HL-60 (cell line): ENCODE measurements around the gene PTPRN2.

Experiments
- DNase-seq, 2 experiments: peaks; one replicate each; pipeline ENCODE4 v3.0.0-alpha.2; 2010 to 2020; ENCODE audit warnings: low read depth in 1 of 2, low spot score in 1 of 2
- H3K27ac ChIP-seq: fragments of 250-450 bp; sonication (Bioruptor Pico); replicated peaks from 2 replicates; pipeline ENCODE4 v1.5.1; 2020; ENCODE audit warnings: mild to moderate bottlenecking, moderate library complexity
- H3K27me3 ChIP-seq: fragments of 250-450 bp; sonication (Bioruptor Pico); 2 replicates; pipeline ENCODE4 v1.5.1; 2021; ENCODE audit warnings: mild to moderate bottlenecking, moderate library complexity; ENCODE audit not compliant: insufficient read depth, poor library complexity, severe bottlenecking
- H3K4me3 ChIP-seq: replicated peaks from 2 replicates; pipeline ENCODE4 v1.5.1; 2011; ENCODE audit warnings: mild to moderate bottlenecking, control low read depth, low read length; ENCODE audit not compliant: insufficient read depth
- GABPA ChIP-seq: IDR thresholded peaks from 2 replicates; pipeline ENCODE4 v1.6.1; 2012; ENCODE audit warnings: low read depth
- POLR2AphosphoS5 ChIP-seq: IDR thresholded peaks from 2 replicates; pipeline ENCODE4 v1.6.1; 2012; ENCODE audit warnings: low read depth
- SPI1 ChIP-seq: IDR thresholded peaks from 2 replicates; pipeline ENCODE4 v1.6.1; 2012; ENCODE audit warnings: low read depth, mild to moderate bottlenecking, borderline replicate concordance
- TF ChIP-seq, protein P1 (sequence below): IDR thresholded peaks from 2 replicates; pipeline ENCODE4 v1.6.1; 2012; ENCODE audit warnings: low read depth; ENCODE audit not compliant: insufficient replicate concordance
- TF ChIP-seq, protein P2 (sequence below): IDR thresholded peaks from one replicate; pipeline ENCODE4 v1.5.1; 2011; ENCODE audit warnings: low read length, control low read depth, inconsistent platforms; ENCODE audit not compliant: insufficient read depth

PTPRN2 gene

DNA sequence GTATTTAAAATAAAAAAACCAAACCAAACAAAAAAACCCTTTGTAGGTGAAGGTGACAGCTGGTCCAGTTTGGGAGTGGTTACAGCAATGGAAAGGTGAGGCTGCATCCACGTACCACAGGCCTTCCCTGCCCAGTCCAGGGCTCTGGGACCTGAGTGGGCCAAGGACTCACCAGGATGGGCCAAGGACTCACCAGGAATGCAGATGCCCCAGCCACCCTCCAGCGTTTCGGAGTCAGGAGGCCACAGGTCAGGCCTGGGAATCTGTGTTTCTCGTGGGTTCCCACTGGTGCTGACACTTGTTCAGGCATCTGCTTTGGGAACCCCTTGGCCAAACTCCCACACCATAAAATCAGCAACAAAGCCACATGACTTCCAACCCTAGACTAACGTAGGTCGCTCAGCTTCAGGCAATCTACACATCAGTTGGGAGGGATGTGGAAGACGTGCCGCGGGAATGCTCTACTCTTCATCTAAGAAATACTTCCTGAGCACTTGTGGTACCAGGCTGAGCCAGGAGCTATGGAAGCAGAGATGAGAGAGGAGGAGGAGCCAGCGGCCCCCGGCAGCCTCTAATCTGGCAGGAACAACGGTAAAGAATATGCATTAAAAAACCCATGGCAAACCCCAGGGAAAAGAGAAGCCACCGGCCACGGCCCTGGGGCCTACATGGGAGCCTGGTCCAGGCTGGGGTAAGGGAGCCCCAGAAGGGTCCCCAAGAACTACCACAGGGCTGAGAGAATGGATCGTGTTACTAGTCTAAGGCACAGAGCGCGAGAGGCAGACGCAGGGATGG is 473.4 kb downstream of the PTPRN2 start:
- H3K27me3 ChIP-seq: no peaks in the 10 kb centered on the region
- no peak overlapping the region for H3K4me3 ChIP-seq
- no peak overlapping the region for H3K27ac ChIP-seq
- no peak for DNase-seq
- TF ChIP-seq GABPA (no peak), SPI1 (no peak), POLR2AphosphoS5 (no peak)
- TF ChIP-seq, protein P1, sequence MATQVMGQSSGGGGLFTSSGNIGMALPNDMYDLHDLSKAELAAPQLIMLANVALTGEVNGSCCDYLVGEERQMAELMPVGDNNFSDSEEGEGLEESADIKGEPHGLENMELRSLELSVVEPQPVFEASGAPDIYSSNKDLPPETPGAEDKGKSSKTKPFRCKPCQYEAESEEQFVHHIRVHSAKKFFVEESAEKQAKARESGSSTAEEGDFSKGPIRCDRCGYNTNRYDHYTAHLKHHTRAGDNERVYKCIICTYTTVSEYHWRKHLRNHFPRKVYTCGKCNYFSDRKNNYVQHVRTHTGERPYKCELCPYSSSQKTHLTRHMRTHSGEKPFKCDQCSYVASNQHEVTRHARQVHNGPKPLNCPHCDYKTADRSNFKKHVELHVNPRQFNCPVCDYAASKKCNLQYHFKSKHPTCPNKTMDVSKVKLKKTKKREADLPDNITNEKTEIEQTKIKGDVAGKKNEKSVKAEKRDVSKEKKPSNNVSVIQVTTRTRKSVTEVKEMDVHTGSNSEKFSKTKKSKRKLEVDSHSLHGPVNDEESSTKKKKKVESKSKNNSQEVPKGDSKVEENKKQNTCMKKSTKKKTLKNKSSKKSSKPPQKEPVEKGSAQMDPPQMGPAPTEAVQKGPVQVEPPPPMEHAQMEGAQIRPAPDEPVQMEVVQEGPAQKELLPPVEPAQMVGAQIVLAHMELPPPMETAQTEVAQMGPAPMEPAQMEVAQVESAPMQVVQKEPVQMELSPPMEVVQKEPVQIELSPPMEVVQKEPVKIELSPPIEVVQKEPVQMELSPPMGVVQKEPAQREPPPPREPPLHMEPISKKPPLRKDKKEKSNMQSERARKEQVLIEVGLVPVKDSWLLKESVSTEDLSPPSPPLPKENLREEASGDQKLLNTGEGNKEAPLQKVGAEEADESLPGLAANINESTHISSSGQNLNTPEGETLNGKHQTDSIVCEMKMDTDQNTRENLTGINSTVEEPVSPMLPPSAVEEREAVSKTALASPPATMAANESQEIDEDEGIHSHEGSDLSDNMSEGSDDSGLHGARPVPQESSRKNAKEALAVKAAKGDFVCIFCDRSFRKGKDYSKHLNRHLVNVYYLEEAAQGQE: no peak
- TF ChIP-seq, protein P2, sequence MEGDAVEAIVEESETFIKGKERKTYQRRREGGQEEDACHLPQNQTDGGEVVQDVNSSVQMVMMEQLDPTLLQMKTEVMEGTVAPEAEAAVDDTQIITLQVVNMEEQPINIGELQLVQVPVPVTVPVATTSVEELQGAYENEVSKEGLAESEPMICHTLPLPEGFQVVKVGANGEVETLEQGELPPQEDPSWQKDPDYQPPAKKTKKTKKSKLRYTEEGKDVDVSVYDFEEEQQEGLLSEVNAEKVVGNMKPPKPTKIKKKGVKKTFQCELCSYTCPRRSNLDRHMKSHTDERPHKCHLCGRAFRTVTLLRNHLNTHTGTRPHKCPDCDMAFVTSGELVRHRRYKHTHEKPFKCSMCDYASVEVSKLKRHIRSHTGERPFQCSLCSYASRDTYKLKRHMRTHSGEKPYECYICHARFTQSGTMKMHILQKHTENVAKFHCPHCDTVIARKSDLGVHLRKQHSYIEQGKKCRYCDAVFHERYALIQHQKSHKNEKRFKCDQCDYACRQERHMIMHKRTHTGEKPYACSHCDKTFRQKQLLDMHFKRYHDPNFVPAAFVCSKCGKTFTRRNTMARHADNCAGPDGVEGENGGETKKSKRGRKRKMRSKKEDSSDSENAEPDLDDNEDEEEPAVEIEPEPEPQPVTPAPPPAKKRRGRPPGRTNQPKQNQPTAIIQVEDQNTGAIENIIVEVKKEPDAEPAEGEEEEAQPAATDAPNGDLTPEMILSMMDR: no peak

DNA sequence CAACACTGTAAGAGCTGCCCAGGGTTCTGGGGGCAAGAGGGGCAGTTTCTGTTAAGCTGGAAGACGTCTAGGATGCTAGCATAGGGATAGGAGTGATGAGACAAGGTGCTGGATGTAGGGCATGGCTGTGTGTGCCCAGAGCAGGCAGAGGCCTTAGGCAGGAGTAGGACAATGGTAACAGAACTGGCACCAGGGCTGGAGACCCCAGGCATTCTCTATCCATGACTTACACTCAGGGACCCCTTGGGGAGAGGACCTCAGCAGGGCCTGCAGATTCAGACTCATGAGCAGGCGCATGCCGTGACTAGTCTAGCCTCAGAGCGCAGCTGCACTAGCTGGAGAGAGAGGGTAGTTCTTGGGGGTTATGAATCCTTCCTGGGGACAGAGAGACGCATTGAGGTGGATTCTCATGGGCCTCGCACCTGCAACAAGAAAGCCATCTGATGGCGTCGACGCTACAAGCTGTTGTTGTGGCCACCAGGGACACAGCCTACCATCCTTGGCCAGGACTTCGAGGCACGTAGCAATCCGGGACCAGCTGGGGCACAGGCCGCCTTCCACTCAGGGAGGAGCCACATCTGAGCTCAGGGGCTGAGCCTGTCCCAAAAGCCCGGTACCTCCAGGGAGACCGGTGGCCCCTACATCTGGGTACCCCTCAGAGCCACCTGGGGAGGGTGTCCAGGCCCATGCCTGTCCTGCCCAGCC is 474.1 kb downstream of the PTPRN2 start:
- no peak for TF ChIP-seq SPI1
- H3K27ac ChIP-seq: no peak overlapping the region
- H3K27me3 ChIP-seq: no peaks in the 10 kb centered on the region
- no peak for DNase-seq
- no peak overlapping the region for H3K4me3 ChIP-seq

DNA sequence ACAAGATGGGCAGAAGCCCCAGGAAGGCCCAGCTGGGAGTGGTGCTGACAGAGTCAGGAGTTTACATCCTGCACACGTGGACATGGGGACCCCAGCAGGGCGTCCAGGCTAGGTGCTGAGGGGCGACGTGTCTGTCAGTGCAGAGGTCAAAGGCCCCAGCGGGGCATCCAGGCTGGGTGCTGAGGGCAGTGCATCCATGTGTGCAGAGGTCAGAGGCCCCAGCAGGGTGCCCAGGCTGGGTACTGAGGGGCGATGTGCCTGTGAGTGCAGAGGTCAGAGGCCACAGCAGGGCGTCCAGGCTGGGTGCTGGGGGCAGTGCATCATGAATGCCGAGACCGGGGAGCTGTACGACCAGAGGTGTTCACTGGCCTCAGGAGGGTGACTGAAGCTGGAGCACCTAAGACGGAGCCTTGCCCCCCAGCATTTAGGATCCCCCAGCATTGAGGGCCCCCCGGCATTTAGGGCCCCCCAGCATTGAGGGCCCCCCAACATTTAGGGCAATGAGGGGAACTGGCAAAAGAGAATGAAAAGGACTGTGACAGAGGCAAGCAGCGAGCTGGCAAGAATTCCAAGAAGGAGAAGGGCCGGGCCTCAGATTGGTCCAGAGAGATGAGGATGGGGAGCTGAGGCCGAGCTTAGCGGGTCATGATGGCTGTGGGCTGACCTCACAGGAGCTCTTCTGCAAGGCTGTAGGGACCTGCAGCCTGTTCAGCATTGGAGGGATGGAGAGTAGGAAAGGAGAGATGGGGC is 474.9 kb downstream of the PTPRN2 start:
- TF ChIP-seq, protein P1: no peak
- TF ChIP-seq GABPA (no peak), POLR2AphosphoS5 (no peak), SPI1 (no peak)
- TF ChIP-seq, protein P2: no peak
- H3K4me3 ChIP-seq: no peak overlapping the region
- H3K27me3 ChIP-seq: no peaks in the 10 kb centered on the region
- H3K27ac ChIP-seq: no peak overlapping the region
- DNase-seq: no peak
